ENCODE measurements around the gene NDUFA6.
A peak's percentile ranks its signal among the peaks of the same experiment; 100 is the strongest.
"Not testable (repeated sequence)": the region's sequence is repeated elsewhere in the genome, so short reads cannot be mapped to it uniquely, and the experiment has no call there.

NDUFA6 gene
- 38.0 to 45.7 reads per million in 2 donors for total RNA-seq

DNA sequence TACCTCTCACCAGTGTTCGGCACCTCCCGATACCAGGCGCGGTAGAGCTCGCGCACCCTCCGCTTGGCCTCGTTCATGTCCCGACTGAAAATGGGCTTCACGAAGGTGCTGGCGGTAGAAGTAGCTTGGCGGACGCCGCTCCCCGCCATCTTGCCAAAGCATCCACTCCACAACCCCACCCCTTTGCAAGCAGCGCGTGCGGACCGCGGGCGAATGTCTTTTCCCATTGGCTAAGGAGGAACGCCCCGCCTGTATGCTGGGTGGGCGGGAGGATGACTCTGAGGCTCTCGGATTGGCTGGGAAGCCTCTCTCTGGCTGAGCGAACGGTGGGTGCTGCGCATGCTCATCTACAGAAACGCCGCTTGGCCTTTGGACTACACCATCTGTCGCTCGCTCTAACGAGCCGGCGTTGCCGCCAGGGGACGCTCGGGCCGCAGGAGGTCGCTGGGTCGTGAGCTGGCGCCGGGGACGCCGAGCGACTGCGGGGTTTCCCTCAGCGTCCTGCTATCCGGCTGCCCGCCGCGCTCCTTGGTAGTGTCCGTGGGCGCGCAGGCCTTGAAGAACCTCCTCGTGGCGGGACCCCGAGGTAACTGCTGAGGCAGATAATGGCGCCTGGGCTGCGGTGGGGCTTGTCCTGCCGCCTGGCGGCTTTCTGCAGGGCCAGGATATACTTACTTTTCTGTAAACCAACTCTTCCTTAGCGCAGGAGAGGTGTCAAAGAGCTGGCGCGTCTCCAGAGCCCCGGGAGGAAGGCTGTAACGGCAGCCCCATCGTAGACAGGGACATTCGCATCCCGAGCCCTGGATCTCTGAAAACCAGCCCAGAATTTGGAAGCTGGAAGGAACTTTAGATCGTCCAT is at the start of gene NDUFA6:
Gene NDUFA6, minus strand, starts transcription at position 177 of the 859 bp plus-strand sequence. Its CDS starts 28 bp downstream, at position 149.
- DNase-seq, result peak; percentile 90 to 99 (median 98)

DNA sequence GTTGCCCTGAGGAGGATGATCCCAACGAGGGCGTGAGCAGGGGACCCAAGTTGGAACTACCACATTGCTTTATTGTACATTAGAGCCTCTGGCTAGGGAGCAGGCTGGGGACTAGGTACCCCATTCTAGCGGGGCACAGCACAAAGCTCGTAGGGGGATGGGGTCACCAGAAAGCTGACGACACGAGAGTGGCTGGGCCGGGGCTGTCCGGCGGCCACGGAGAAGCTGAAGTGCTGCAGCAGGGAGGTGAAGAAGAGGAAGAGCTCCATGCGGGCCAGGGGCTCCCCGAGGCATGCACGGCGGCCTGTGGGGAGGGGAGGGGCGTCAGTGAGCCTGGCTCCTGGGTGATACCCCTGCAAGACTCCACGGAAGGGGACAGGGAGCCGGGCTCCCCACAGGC is 49.6 kb upstream of the NDUFA6 start:
- not testable (repeated sequence) for DNase-seq

DNA sequence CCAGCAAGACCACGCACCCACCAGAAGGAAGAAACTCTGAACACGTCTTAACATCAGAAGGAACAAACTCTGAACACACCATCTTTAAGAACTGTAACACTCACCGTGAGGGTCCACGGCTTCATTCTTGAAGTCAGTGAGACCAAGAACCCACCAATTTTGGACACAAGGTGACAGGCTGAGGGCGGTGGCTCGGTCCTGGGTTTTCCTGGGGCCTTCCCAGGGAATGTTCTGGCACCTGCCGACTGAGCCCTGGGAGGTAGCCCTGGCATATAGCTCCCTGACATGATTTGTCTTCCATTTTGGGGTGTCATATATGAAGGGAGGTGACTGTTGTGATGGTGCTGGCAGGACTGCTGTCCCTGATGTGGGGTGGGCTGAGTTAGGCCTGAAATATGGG is 48.9 kb upstream of the NDUFA6 start:
- not testable (repeated sequence) for DNase-seq

DNA sequence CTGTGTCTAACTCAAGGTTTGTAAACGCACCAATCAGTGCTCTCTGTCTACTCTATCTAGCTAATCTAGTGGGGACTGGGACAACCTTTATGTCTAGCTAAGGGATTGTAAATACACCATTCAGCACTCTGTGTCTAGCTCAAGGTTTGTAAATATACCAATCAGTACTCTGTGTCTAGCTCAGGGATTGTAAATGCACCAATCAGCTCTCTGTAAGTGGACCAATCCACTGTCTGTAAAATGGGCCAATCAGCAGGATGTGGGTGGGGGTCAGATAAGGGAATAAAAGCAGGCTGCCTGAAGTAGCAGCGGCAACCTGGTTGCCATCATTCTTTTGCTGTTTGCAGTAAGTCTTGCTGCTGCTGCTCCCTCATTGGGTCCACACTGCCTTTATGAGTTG is 48.4 kb upstream of the NDUFA6 start:
- no peak for DNase-seq

DNA sequence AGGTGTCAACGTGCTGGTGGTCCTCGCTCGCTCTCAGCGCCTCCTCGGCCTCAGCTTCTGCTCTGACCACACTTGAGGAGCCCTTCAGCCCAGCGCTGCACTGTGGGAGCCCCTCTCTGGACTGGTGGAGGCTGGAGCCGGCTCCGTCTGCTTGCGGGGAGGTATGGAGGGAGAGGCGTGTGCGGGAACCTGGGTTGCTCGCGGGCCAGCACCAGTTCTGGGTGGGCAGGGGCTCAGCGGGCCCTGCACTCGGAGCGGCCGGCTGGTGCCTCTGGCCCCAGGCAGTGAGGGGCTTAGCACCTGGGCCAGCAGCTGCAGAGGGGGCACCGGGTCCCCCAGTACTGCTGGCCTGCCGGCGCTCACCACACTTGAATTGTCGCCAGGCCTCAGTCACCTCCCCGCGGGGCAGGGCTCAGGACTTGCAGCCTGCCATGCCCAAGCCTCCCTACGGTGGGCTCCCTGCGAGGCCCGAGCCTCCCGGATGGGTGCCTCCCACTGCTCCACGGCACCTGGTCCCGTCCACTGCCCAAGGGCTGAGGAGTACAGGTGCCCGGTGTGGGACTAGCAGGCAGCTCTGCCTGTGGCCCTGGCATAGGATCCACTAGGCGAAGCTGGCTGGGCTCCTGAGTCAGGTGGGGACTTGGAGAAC is 47.7 kb upstream of the NDUFA6 start:
- no peak for DNase-seq

DNA sequence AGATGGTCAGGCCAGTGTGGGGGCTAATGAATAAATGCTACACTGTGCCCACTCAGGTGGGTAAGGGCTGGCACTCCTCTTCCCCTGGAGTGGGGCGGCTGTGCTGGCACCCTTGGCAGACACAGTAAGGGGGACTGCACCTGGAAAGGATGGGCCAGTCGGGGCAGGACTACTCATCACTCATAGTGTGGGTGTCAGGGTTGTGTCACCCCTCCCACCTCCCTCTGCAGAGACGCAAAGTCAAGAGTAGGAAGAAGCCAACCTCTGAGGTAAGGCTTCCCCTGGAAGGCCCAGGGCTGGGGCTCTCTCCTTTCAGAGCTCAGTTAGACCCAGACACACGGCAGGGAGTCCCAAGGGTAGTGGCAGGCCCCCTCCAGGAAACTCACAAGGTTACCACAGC is 45.1 kb upstream of the NDUFA6 start:
- not testable (repeated sequence) for DNase-seq

DNA sequence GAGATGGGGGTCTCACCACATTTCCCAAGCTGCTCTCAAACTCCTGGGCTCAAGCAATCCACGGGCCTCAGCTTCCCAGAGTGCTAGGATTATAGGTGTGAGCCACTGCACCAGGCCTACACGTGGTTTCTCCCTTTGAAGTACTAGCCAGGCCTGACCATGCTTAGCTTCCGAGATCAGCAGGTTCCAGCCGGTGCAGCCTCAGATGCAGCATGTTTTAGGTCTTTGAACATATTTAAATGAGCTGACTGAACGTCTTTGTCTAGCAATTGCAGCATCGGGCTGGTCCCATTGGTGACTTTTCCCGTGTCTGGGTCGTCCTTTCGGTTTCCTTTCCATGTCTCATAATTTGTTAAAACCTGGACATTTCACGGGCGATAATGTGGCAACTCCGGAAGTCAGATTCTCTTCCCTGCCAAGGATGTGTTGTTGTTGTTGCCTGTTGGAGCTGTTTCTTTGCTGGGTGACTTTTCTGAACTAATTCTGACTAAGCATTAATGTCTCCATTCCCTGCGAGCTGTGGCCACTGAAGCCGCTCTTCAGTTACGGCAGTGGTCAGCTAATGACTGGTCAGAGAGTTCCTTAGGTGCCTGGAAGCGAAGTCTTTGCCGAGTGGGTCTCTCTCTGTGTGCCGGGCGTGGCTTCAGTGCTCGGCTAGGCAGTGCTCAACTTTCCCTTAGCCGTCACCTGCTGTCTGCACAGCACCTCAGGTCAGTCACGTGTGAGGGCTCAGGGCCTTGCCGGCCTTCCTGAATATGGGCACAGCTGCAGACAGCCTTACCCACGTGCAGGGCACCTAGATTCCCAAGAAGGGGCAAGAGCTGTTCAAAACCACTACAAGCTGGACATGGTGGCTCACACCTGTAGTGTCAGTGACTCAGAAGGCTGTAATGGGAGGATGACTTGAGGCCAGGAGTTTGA is 43.8 kb upstream of the NDUFA6 start:
- DNase-seq, result no peak

DNA sequence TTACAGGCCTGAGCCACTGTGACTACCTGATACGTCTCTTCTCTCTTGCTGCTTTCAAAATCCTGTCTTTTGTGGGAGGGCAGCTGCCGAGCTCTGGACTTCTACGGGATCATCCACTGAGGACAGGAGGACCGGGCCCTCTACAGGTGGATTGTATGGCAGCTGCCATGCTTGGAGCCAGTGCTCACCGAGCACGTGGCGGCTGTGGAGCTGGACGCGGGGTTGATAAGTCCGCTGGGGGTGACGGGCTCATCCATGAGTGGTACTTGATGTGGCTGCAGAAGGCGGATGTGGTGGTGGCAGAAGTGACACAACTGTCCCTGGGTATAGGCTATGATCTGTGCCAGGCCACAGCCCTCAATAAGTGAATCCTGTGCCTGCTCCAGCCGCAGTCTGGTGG is 41.9 kb upstream of the NDUFA6 start:
- DNase-seq, result no peak

DNA sequence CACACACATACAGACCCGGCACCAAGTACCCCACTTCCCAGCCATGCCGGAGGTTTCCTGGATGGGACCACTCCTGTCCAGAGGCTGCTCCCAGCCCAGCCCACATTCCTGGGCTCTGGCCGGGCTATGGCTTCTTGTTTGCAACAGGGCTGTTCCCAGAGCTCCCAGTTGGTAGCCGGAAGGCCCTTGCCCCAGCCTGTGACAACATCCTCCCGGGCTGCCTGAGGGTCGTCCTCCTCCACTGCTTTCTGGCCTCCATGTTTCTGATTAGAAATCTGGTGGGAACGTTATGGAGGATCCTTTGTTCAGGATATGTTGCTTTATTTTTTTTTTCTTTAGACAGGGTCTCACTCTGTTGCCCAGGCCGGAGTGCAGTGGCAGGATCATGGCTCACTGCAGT is 41.0 kb upstream of the NDUFA6 start:
- DNase-seq, result no peak

DNA sequence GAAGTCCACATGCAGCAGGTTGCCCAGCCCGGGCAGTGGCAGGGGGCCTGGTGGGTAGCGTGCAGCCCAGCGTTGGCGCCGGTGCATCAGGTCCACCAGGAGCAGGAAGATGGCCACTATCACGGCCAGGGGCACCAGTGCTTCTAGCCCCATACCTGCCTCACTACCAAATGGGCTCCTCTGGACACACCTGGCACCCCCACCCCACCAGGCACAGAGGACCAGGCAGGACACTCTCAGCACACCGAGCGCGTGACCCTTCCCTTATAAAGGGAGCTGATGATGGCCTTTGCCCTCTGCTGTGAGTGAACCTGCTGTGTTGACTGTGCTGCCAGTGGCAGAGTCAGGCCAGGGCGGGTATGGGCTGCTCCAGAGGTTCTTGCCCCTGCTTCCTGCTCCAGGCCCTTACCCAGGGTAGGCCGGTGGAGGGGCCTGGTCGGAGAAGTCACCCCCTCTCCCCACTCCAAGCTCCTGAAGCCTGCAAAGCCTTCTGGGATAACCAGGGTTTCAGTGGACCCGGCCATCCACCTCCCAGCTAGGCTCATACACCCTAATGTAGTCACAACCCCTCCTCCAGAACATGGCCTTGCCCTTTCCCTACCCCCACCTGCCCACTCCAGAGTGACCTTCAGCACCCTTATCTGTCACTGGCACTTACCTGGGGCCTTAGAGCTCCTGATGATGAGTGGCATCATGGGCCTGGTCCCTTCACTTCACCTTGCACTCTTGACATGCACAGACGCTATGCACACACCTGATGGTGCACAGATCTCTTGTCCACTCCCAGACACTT is 40.3 kb upstream of the NDUFA6 start, which contains the start of gene CYP2D6:
Gene CYP2D6, minus strand, starts transcription at position 172 of the 793 bp plus-strand sequence. Its CDS starts 19 bp downstream, at position 153.
- not testable (repeated sequence) for DNase-seq

DNA sequence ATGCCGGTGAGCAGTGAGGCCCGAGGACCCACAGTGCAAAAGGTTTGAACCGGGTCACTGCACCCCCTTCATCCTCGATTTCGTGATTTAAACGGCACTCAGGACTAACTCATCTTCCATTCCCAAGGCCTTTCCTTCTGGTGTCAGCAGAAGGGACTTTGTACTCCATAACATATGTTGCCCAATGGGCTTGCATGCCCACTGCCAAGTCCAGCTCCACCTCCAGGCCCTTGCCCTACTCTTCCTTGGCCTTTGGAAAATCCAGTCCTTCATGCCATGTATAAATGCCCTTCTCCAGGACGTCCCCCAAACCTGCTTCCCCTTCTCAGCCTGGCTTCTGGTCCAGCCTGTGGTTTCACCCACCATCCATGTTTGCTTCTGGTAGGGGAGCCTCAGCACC is 39.6 kb upstream of the NDUFA6 start:
- DNase-seq, result not testable (repeated sequence)

DNA sequence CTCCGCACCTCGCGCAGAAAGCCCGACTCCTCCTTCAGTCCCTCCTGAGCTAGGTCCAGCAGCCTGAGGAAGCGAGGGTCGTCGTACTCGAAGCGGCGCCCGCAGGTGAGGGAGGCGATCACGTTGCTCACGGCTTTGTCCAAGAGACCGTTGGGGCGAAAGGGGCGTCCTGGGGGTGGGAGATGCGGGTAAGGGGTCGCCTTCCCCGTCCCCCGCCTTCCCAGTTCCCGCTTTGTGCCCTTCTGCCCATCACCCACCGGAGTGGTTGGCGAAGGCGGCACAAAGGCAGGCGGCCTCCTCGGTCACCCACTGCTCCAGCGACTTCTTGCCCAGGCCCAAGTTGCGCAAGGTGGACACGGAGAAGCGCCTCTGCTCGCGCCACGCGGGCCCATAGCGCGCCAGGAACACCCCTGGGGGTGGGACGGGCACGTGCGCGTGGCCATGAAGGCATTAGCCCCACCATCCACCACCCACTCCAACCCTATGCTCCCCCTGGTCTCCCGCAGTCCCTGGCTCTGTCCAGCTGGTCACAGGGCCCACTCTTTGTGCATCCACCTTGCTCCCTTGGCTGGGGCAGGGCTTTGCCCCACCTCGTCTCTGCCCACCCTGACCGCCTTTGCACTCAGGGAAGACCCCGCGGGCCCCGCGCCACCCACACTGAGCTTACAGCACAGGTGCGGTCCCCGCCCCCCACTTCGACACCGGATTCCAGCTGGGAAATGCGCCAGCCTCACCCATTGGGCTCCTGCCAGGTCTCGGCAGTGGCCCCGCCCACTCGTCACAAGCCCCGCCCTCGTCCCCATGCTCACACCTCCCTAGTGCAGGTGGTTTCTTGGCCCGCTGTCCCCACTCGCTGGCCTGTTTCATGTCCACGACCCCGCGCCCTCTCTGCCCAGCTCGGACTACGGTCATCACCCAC is 38.5 kb upstream of the NDUFA6 start:
- DNase-seq, result not testable (repeated sequence)

DNA sequence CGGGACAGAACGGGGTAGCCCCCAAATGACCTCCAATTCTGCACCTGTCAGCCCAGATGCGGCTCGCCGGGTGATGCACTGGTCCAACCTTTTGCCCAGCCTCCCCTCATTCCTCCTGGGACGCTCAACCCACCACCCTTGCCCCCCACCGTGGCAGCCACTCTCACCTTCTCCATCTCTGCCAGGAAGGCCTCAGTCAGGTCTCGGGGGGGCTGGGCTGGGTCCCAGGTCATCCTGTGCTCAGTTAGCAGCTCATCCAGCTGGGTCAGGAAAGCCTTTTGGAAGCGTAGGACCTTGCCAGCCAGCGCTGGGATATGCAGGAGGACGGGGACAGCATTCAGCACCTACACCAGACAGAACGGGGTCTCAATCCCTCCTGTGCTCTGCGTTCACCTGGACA is 37.4 kb upstream of the NDUFA6 start:
- not testable (repeated sequence) for DNase-seq

DNA sequence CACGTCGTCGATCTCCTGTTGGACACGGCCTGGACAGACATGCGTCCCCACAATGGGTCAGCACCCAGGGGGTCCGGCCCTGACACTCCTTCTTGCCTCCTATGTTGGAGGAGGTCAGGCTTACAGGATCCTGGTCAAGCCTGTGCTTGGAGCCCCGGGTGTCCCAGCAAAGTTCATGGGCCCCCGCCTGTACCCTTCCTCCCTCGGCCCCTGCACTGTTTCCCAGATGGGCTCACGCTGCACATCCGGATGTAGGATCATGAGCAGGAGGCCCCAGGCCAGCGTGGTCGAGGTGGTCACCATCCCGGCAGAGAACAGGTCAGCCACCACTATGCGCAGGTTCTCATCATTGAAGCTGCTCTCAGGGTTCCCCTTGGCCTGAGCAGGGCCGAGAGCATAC is 37.0 kb upstream of the NDUFA6 start:
- DNase-seq, result no peak

DNA sequence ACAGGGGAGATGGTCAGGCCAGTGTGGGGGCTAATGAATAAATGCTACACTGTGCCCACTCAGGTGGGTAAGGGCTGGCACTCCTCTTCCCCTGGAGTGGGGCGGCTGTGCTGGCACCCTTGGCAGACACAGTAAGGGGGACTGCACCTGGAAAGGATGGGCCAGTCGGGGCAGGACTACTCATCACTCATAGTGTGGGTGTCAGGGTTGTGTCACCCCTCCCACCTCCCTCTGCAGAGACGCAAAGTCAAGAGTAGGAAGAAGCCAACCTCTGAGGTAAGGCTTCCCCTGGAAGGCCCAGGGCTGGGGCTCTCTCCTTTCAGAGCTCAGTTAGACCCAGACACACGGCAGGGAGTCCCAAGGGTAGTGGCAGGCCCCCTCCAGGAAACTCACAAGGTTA is 33.0 kb upstream of the NDUFA6 start:
- not testable (repeated sequence) for DNase-seq

DNA sequence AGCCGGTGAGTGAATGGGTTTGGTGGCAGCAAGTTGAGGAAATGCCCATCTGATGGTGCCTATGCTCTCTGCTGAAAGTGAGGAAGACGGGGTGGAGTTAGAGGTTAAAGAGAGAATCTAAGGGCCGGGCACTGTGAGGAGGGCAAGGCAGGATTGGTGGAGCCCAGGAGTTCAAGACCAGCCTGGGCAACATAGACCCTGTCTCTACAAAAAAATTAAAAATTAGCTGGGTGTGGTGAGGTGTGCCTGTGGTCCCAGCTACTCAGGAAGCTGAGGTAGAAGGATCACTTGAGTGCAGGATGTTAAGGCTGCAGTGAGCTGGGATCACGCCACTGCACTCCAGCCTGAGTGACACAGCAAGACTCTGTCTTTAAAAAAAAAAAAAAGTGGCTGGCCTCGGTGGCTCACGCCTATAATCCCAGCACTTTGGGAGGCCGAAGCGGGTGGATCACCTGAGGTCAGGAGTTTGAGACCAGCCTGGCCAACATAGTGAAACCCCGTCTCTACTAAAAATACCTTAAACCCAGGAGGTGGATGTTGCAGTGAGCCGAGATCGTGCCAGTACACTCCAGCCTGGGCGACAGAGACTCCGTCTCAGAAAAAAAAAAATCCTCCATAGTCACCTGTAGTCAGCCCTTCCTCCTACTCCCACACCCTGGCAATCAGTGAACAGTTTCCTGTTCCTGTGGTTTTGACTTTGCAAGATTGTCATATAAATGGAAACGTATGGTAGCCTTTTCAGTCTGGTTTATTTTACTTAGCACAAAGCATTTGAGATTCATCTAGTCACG is 29.9 kb upstream of the NDUFA6 start:
- peak in 2 of 5 experiments; percentile 45 to 82 for DNase-seq

DNA sequence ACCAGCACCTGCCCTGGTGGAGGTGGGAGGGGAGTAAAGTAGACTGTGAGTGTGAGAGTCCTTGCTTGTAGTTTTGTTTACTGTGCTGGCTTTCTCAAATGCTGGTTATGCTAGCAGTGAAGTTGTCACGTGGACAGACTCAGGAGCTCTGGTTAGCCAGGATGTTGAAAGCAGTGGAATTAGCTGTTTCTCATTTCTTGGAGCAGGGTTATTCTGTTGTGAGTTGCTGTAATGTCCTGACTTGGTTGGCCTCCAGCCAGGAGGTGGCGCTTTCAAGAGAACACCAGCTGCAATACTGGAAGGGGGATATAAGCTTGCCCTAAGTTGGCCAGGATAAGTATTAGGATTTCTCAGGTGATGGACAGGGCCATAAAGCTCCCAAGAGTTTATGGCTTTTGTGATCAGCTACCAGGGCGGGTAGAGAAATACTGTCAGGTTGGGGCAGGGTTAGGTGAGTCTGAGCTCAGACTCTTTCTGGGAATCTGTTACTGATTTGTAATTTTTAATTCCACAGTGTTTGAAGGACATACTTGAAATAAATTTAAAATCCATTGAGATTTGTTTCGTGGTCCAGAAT is 26.4 kb upstream of the NDUFA6 start:
- peak in 1 of 5 experiments; percentile 17 for DNase-seq

DNA sequence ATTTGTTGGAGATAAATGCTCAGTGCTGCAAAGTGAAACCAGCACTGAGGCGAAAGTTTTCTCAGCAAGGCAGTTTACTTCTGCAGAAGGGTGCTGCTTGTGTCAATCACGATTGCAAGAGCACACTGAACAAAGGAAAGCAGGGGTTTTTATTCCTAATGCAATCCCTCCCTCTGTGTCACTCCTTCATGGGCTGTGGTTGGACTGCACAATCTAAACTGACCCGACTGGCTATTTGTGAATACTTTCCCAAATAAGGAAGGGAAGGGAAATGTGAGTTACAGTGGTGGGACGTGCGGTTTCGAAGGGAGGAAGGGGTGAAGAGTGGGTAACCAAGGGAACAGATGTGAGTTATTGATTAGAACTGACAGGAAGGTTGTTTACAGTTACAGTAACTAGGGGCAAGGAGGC is 24.9 kb upstream of the NDUFA6 start:
- DNase-seq, result not testable (repeated sequence)

DNA sequence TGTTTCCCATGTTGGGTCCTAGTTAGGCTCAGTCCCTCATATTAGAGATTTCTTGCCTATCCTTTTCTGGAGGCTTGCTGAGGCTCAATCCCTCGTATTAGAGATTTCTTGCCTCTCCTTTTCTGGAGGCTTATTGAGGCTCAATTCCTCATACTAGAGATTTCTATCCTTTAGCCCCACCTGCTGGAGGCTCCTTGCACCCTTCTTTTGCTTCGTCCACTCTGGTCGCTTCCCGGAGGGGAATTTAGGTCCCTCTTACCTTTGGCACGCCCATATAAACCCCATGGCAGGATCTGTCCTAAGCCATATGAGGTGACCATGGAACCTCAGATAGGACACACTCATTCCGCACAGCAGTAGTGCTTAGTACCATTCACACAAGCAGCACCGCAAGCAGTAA is 24.1 kb upstream of the NDUFA6 start:
- peak in 1 of 5 experiments; percentile 21 for DNase-seq
